LNCaP clone FGC (cell line): ENCODE results near the gene TNKS1BP1.

Experiments used
- DNase-seq: peaks from one replicate; pipeline ENCODE4 v3.0.0-alpha.2; 2011; ENCODE audit warnings: low read depth
- H3K4me3 ChIP-seq: 2 replicates; pipeline ENCODE4 v1.5.1; 2011; ENCODE audit warnings: mild to moderate bottlenecking, low read depth, low read length, control low read depth
- CTCF ChIP-seq: IDR thresholded peaks from 2 replicates; pipeline ENCODE4 v1.5.1; 2012; ENCODE audit warnings: mild to moderate bottlenecking; ENCODE audit not compliant: control insufficient read depth, insufficient read depth; ENCODE audit errors: extremely low read depth

Gene TNKS1BP1

GRCh38 chr11:57322256-57323166 is 2.2 kb downstream of the TNKS1BP1 start:
- H3K4me3 ChIP-seq = peak overlapping the region; percentile 89
- no peak for TF ChIP-seq CTCF
- DNase-seq = peak; percentile 81

- no peak for DNase-seq
- peak overlapping the region; percentile 89 for H3K4me3 ChIP-seq
- TF ChIP-seq CTCF = no peak
These were observed 3.1 kb downstream of the TNKS1BP1 start for GRCh38 chr11:57321388-57322255.

GRCh38 chr11:57320719-57321387 is 3.9 kb downstream of the TNKS1BP1 start:
- peak overlapping the region; percentile 89 for H3K4me3 ChIP-seq
- no peak for DNase-seq
- TF ChIP-seq CTCF = no peak

GRCh38 chr11:57320067-57320718 is 4.6 kb downstream of the TNKS1BP1 start:
- no peak overlapping the region for H3K4me3 ChIP-seq
- TF ChIP-seq CTCF = no peak
- no peak for DNase-seq

- no peak overlapping the region for H3K4me3 ChIP-seq
- TF ChIP-seq CTCF = no peak
- no peak for DNase-seq
These were observed 6.6 kb downstream of the TNKS1BP1 start for GRCh38 chr11:57318178-57318577.

GRCh38 chr11:57316017-57316416 is 8.7 kb downstream of the TNKS1BP1 start:
- TF ChIP-seq CTCF = no peak
- H3K4me3 ChIP-seq = no peak overlapping the region
- DNase-seq = no peak
